Small intestine (tissue), 7 donors: ENCODE results near the gene AXIN2. TPM values are rescaled to one million over a fixed set of nuclear protein-coding genes. Genes with fewer than 3 reads are reported as not detected.

Source experiments
- DNase-seq, 2 donors: peaks; one replicate each; pipeline versions ENCODE4 v3.0.0 to v3.0.0-alpha.2; 2013
- FAIRE-seq: peaks from 2 replicates; lab custom pipeline; 2012; peaks lifted over from hg19 to GRCh38; lab: Jason Lieb, UNC
- H3K27ac ChIP-seq, 3 donors: one replicate each; pipeline ENCODE4 v1.5.1; 2013; ENCODE audit warnings: low read length in 2 of 3, mild to moderate bottlenecking in 2 of 3, control low read depth in 1 of 3, inconsistent platforms in 1 of 3, low read depth in 1 of 3, moderate library complexity in 1 of 3
- H3K27me3 ChIP-seq, 3 donors: one replicate each; pipeline ENCODE4 v1.6.1; 2013; ENCODE audit warnings: low read length in 3 of 3, inconsistent platforms in 1 of 3; ENCODE audit not compliant: control insufficient read depth in 3 of 3, insufficient read depth in 3 of 3
- H3K36me3 ChIP-seq, 3 donors: one replicate each; pipeline ENCODE4 v1.6.1; 2013; ENCODE audit warnings: low read length in 3 of 3, inconsistent platforms in 1 of 3, low read depth in 1 of 3, mild to moderate bottlenecking in 1 of 3, moderate library complexity in 1 of 3; ENCODE audit not compliant: control insufficient read depth in 3 of 3, insufficient read depth in 2 of 3
- H3K4me1 ChIP-seq, 3 donors: one replicate each; pipeline ENCODE4 v1.6.1; 2013; ENCODE audit warnings: low read length in 2 of 3, inconsistent platforms in 1 of 3, low read depth in 1 of 3, mild to moderate bottlenecking in 1 of 3, moderate library complexity in 1 of 3; ENCODE audit not compliant: control insufficient read depth in 3 of 3, insufficient read depth in 2 of 3
- H3K4me3 ChIP-seq, 3 donors: one replicate each; pipeline ENCODE4 v1.5.1; 2013; ENCODE audit warnings: low read length in 3 of 3, control low read depth in 1 of 3, inconsistent platforms in 1 of 3, low read depth in 1 of 3, mild to moderate bottlenecking in 1 of 3, moderate library complexity in 1 of 3
- H3K9me3 ChIP-seq, 2 donors: one replicate each; pipeline ENCODE4 v1.6.1; 2013; ENCODE audit warnings: low read depth in 1 of 2, low read length in 1 of 2; ENCODE audit not compliant: control insufficient read depth in 2 of 2, insufficient read depth in 1 of 2
- WGBS, 3 donors: extraction: QIAGEN DNeasy Blood & Tissue Kit; methylation state at CpG; one replicate each; pipeline ENCODE4 v1.1.7; 2013; 5-methylcytosine and 5-hydroxymethylcytosine counted together
- polyA plus RNA-seq, 4 donors: library from polyadenylated mRNA; stranded (reverse) in 3 of 4; unstranded in 1 of 4; fragments of 200-250 nt in 3 of 4; fragments of 120-200 nt in 1 of 4; gene quantifications; one replicate each; pipeline versions ENCODE4 v1.2.1 to v1.2.3, GENCODE V29; 2013
- donor health status: healthy with polysubstance abuse.
- donor health status: control.
- donor health status: control.
- donor health status: Bipolar disorder and iron deficiency.
- donor health status: healthy.

AXIN2 gene
- polyA plus RNA-seq, 4 donors: 0.89 to 11.9 (median 6.0) TPM

DNA sequence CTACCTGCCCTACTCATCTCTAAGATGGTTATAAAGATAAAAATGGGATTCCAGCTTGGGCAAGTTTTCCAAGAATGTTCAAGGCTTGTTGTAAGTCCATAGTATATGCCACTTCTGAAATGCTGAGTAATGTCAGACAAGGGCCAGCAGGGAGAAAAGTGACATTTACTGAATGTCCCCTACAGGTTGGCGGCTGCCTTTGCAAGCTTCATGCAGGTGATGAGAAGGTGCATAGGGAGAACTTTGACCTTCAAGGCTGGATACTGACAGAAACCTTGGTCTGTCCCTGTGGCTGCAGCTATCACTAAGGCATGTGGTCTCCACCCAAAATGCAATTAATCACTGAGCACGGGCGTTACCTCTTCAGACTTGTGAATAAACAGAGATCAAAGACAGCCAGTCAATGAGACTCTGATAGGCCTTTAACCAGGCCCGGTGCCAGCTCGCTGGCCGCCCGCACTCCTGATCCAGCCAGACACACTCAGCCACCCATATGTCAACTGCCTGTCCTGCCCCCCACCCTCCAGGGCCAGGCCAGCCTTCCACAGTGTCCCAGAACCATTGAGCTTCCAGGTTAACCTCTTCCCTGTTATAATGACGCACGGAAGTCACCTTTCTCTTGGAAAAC is 26.8 kb upstream of the AXIN2 start:
- Histone ChIP-seq H3K27ac (peak overlapping the region in 2 of 3 donors; percentile 9 to 67), H3K4me3 (no peak overlapping the region), H3K9me3 (peaks cover 0 to 6% of the 10 kb centered on the region in 2 donors), H3K4me1 (peaks cover 0 to 27% (median 11%) of the 10 kb centered on the region in 3 donors), H3K36me3 (no peaks in the 10 kb centered on the region), H3K27me3 (peaks cover 0 to 2% (median 0%) of the 10 kb centered on the region in 3 donors)
- DNase-seq: peak; percentile 89 to 99
- FAIRE-seq: no peak
- 22 to 57% (median 40%) methylated on average over 9 of the region's 9 CpGs for WGBS, 3 donors

DNA sequence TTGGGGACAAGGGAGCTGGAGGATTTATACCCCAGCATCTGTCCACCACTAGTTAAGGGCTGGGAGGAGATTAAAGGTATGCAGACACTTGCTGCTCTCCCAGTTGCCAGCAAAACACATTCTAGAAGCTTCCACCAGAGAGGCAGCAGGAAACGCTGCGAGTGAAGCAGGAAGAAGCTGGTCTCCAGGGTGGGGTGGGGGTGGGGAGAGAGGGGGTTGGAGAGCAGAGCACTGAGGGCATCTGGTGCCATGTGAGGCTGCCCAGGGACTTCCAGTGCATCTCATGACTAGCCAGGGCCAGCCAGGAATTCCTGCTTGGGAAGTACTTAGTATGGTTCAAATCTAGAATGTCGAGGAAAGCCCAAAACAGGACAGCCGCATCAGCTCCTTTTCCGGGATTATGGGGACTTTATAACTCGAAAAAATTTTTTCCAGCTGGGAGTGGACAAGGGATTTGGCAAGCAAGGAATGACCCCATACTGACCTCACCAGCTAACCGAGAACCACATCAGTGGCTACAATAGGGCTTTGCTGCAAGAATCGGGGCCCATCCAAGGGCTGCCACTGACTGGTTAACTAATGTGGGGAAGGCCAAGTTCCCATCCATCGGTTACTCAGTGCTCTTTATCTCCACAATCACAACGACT is 26.2 kb upstream of the AXIN2 start:
- peaks cover 0 to 2% (median 0%) of the 10 kb centered on the region in 3 donors for H3K27me3 ChIP-seq
- H3K4me3 ChIP-seq: no peak overlapping the region
- H3K27ac ChIP-seq: peak overlapping the region in 1 of 3 donors; percentile 67
- no peaks in the 10 kb centered on the region for H3K36me3 ChIP-seq
- peaks cover 0 to 6% of the 10 kb centered on the region in 2 donors for H3K9me3 ChIP-seq
- WGBS, 3 donors: 53 to 54% (median 54%) methylated on average over 10 of the region's 10 CpGs
- FAIRE-seq (no peak), DNase-seq (no peak)
- peaks cover 0 to 27% (median 11%) of the 10 kb centered on the region in 3 donors for H3K4me1 ChIP-seq

DNA sequence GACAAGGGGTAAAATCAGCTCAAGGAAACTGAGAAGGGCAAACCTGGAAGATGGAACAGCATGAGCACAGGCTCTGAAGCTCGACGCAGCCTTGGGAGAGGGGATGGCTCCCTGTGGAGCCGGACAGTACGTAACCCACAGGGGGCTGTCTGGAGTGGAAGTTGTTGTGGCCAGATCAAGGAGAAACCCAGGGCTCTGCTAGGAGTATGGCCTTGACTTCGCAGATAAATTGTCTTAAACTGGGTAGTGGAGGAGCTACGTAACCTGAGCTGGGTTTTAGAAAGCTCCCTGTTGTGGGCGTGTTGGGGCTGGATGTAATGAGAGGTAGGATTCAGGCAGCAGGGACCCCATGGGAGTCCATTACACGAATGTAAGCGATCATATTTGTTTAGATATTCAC is 25.5 kb upstream of the AXIN2 start:
- FAIRE-seq: no peak
- no peaks in the 10 kb centered on the region for H3K36me3 ChIP-seq

DNA sequence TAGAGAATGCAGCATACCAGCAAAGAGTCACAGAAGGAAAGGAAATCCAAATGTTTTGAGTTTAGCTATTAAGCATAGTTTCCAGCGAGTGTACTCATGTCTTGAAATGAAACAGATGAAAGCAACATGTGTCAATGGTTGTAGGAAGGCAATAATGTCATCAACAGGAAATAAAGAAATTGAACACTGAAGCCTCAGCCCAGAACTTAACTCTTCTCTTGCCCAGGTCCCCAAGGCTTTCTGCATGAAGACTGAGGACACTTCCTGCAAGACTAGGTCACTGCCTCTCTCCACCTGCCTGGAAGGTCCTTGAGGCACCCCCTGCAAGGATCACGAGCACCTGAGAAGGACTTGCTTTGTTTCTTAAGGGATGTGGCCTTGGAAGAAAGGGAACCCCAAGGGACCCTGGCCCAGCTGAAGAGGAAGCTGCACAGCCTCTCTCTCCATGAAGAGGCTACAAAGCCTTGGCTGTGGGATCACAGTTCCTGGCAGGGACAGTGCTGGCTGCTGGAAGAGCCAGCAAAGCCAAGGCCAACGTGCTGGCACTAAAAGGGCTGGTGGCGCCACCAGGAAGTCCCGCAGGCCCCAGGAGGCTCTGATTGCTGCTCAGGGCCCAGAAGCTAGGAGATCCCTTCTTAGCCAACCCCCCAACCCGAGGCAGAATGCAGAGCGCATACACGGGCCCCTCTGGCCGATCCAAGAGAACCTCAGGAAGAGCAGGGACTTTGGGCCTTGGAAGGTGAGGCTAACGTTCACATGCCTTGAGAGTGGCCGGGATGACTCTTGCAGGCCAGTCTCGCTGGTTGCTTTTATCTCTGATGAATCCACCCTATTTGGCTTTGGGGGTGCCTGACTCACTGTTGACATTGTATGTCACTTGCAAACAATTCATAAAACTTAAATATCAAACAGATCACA is 23.4 kb upstream of the AXIN2 start:
- no peak overlapping the region for H3K27ac ChIP-seq

More for the DNA sequence above, 25.5 kb upstream of the AXIN2 start:
- 86 to 90% (median 88%) methylated on average over 9 of the region's 9 CpGs for WGBS, 3 donors
- peaks cover 0 to 27% (median 11%) of the 10 kb centered on the region in 3 donors for H3K4me1 ChIP-seq
- H3K27ac ChIP-seq: no peak overlapping the region
- H3K9me3 ChIP-seq: peaks cover 0 to 6% of the 10 kb centered on the region in 2 donors
- no peak overlapping the region for H3K4me3 ChIP-seq
- DNase-seq: no peak
- H3K27me3 ChIP-seq: no peaks in the 10 kb centered on the region

DNA sequence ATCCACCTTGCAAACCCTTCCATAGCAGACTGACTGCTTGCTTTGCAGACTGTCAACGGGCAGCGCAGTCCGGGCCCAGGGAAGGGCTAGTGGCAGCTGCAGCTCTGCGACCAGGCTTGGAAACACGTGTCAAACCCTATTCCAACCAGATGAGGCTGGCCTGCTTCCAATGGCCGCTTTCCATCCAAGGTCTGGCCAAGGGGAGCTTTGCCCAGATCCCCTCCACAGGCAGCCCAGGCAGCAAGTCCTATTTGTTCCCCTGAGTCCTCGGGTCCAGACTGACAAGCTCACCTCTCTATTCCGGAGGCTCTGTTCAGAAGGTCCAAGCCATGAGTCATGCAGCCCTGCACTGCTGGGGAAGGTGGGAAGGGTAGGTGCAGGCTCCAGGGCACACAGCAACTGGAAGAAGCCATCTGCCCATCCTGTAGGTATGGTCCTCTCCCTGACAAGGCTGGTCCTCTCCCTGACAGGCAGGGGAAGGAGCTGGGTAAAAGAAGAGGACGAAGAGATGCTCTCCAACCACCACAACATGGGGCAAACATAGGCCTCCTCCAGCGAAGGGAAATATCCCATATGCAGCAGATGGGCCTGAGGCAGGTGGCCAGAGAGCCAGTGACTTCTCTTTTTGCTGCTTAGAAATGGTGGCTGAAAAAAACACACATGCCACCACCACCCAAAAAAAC is 22.6 kb upstream of the AXIN2 start:
- Histone ChIP-seq H3K9me3 (peaks cover 0 to 6% of the 10 kb centered on the region in 2 donors), H3K27ac (no peak overlapping the region), H3K4me1 (peaks cover 0 to 21% (median 11%) of the 10 kb centered on the region in 3 donors), H3K36me3 (no peaks in the 10 kb centered on the region), H3K27me3 (no peaks in the 10 kb centered on the region), H3K4me3 (no peak overlapping the region)
- peak in 1 of 2 donors; percentile 58 for DNase-seq
- no peak for FAIRE-seq
- WGBS, 3 donors: 64 to 71% (median 70%) methylated on average over 10 of the region's 10 CpGs

More for the DNA sequence above, 23.4 kb upstream of the AXIN2 start:
- Histone ChIP-seq H3K9me3 (peaks cover 0 to 6% of the 10 kb centered on the region in 2 donors), H3K4me3 (no peak overlapping the region), H3K27me3 (no peaks in the 10 kb centered on the region), H3K36me3 (no peaks in the 10 kb centered on the region), H3K4me1 (peaks cover 0 to 27% (median 11%) of the 10 kb centered on the region in 3 donors)
- FAIRE-seq (no peak), DNase-seq (peak in 1 of 2 donors; percentile 22)
- WGBS, 3 donors: 59 to 65% (median 59%) methylated on average over 12 of the region's 12 CpGs

DNA sequence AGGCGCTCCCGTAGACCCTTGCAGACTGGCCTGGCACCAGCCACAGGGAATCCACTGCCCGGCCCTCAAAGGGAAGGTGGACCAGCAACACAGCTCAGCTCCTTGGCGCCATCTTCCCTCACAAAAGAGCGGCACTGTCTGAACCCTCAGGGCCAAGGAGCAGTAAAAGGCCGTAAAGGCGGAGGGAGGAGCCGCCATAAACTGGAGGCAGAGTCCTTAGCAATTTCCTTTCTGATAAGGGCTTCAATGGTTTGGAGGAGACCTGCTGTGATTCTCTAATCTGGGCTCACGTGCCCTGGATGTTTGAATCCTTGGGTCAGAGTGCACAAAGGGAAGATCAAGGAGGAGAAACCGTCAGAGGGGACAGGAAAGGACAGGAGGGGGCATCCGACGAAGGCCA is 15.5 kb upstream of the AXIN2 start:
- peak; percentile 92 to 96 for DNase-seq
- Histone ChIP-seq H3K36me3 (no peaks in the 10 kb centered on the region), H3K27ac (peak overlapping the region in 1 of 3 donors; percentile 52), H3K9me3 (peaks cover 0 to 4% of the 10 kb centered on the region in 2 donors), H3K4me1 (peaks cover 0 to 17% (median 9%) of the 10 kb centered on the region in 3 donors), H3K4me3 (no peak overlapping the region), H3K27me3 (no peaks in the 10 kb centered on the region)
- 19 to 57% (median 45%) methylated on average over 12 of the region's 12 CpGs for WGBS, 3 donors
- no peak for FAIRE-seq

DNA sequence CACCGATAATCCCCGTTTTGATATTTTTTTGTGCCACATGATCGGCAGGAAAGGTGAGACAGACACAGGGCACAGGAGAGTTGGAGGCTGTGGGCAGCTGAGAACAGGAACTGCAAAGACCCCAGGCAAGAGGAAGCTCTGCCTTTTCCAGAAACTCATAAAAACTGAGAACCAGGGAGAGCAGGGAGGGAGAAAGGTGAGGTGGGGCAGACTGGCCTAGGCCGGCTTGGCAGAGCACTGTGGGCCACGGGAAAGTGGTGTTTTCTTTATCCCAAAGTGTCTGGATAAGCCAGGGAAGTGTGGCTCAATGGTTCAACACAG is 11.8 kb upstream of the AXIN2 start:
- Histone ChIP-seq H3K36me3 (no peaks in the 10 kb centered on the region), H3K9me3 (peaks cover 0 to 4% of the 10 kb centered on the region in 2 donors), H3K4me3 (no peak overlapping the region), H3K4me1 (peaks cover 0 to 17% (median 9%) of the 10 kb centered on the region in 3 donors), H3K27me3 (no peaks in the 10 kb centered on the region), H3K27ac (no peak overlapping the region)
- DNase-seq: no peak
- 72 to 85% (median 84%) methylated on average over 5 of the region's 5 CpGs for WGBS, 3 donors
- no peak for FAIRE-seq
